Renal cortical epithelial cell (primary cell): ENCODE results near the gene TMPRSS3. TPM values are rescaled to one million over a fixed set of nuclear protein-coding genes. Genes with fewer than 3 reads are reported as not detected.

ENCODE experiments used
- DNase-seq: peaks from one replicate; pipeline ENCODE4 v3.0.0-alpha.2; 2011; ENCODE audit warnings: low read depth
- total RNA-seq: library from RNA; depleted of rRNA; stranded (reverse); fragments of >200 nt; gene quantifications from 2 replicates; pipeline ENCODE4 v1.2.3, GENCODE V29; 2014

The TMPRSS3 gene
- total RNA-seq, 1 donor from 2014 or later, result 0.75 TPM

GRCh38 chr21:42388740-42389448, 7.0 kb downstream of the TMPRSS3 start:
- peak; percentile 6 for DNase-seq

DNA sequence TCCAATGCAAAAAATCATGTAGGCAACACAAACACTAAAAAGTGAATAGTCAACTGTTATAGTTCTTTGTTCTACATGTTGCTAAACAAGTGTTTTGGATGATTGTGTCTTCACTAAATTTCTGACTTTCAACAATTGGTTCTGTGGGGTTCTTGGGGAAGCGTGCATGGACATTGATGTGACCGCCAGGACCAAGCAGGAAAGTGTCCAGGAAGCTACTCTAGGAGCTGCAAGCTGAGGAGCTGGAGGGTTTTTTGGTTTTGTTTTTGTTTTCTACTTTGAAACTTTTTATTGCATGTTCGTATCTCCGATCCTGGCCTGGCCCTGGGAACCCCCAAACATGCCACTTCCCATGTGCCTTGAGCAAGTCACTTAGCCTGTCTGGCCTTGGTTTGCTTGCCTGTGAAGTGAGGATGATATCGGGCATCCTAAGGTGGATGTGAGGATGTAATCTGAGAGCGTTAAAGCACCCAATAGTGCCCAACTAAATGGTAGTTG, 8.0 kb downstream of the TMPRSS3 start:
- no peak for DNase-seq

- DNase-seq, result no peak
These were observed 8.7 kb downstream of the TMPRSS3 start for GRCh38 chr21:42387164-42387563.

GRCh38 chr21:42386034-42386591, 9.7 kb downstream of the TMPRSS3 start:
- no peak for DNase-seq

- no peak for DNase-seq
These were observed 10.2 kb downstream of the TMPRSS3 start for GRCh38 chr21:42385619-42386018.

DNA sequence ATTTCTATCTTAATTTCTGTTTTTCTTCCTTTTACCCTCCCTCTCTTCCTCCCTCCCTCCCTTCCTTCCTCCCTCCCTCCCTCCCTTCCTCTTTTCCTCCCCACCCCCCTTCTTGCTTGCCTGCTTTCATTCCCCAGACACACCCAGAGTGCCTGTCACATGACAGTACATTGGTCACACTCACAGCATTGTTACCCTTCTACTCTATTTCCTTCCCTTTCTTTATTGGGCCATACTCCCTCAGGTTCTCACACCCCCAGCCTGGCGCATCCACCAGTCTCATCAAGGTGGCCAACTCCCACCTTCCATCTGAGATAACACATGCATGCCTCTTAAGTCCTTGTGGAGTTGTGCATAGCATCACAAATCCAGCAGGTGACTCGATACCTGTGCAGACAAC, 10.9 kb downstream of the TMPRSS3 start:
- no peak for DNase-seq

DNA sequence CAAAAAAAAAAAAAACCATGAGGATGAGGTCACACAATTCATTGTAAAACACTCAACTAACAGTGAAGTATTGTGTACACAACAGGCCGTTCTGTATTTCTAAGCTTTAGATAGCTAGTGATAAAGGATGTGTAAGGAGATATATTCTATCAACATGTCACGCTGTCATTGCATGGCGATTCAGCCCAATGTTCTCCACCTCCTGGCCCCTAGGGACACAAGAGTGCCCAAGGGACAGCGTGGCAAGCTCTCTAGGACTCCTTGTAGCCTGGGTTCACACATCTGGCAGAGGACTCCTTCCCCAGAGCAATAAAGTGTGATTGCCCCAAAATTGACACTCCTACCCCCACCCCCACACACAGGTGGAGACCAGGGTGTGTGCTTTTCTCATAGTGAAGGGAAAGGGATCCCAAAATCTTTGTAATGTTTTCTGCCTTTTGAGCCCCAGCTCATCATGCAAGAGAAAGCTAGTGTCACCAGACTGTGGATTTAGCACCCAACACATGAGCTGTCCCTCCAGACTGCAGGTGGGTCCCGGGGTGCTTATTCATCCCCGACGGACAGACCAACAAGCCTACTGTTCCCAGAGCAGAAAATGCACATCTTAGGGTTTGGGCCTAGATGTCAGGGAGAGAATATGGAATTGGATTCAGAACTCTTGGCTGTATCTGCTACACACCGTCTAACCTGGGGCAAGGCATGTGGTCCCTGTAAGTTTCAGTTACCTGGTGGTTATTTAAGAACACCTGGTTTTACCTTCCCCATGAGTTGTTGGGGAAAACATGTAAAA, 11.5 kb downstream of the TMPRSS3 start:
- no peak for DNase-seq

DNA sequence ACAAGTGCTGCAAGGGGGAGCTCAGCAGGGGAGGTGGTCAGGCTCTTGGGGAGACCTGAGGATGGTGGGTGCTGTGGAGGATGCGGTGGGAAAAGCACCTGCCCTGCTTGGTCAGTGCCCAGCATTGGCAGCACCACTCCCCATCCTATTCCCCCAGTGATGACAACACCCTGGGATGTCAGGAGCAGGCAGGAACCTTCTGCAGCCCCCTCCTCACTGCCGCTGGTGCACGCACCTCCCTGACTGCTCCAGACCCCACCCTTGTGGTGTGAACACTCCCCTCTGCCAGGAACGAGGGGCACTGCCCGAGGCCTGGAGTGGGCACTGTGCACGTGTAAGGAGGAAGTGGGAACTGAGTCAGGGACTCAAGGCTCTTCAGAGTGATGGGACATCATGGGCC, 12.5 kb downstream of the TMPRSS3 start:
- DNase-seq, result no peak

- no peak for DNase-seq
These were observed 12.9 kb downstream of the TMPRSS3 start for GRCh38 chr21:42382915-42383314.

GRCh38 chr21:42381347-42381984, 14.4 kb downstream of the TMPRSS3 start:
- DNase-seq, result peak; percentile 19

- DNase-seq, result no peak
These were observed 16.2 kb downstream of the TMPRSS3 start for GRCh38 chr21:42379426-42380215.

DNA sequence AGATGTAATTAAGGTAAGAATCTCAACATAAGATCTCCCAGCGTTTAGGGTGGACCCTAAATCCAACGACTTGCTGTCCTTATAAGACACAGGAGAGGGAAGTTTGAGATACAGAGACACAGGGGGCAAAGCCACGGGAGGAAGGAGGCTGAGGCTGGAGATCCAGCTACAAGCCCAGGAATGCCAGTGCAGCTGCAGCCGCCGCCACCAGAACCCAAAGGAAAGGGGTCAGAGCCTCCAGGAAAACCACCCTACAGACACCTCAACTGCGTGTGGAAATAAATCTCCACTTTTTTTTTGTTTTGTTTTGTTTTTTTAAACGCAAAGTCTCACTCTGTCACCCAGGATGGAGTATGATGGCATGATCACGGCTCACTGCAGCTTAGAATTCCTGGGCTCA, 17.4 kb downstream of the TMPRSS3 start:
- no peak for DNase-seq

GRCh38 chr21:42377951-42378340, 17.9 kb downstream of the TMPRSS3 start:
- DNase-seq, result no peak

DNA sequence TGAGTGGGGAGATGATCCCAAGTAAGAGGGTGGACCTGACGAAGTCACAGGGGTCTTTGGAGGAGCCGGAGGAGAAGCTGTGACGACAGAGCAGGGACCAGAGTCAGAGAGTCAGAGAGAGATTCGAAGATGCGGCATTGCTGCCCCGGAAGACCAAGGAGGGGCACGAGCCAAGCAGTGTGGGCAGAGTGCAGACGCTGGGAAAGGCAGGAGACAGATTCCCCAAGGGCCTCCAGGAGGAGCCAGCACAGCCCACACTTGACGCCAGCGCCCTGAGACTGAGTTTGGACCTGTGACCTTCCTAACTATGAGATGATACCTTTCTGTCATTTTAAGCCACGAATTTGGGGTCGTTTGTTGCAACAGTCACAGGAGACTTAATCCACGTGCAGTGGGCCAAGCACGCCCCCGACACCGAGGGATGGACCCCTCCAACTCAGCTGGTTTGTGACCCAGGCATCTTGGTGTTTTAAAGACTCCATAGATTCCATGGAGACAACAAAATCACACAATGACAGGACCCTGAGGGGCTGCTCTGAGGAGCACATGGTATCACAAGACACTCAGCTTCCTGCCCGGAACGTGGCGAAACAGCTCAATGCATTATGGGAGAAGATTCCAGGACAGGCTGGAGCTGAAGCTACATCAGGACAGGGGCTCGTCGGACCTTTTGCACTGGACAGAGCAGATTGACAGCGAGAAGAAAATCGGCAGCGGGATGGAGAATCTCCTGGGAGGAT, 18.5 kb downstream of the TMPRSS3 start:
- no peak for DNase-seq

DNA sequence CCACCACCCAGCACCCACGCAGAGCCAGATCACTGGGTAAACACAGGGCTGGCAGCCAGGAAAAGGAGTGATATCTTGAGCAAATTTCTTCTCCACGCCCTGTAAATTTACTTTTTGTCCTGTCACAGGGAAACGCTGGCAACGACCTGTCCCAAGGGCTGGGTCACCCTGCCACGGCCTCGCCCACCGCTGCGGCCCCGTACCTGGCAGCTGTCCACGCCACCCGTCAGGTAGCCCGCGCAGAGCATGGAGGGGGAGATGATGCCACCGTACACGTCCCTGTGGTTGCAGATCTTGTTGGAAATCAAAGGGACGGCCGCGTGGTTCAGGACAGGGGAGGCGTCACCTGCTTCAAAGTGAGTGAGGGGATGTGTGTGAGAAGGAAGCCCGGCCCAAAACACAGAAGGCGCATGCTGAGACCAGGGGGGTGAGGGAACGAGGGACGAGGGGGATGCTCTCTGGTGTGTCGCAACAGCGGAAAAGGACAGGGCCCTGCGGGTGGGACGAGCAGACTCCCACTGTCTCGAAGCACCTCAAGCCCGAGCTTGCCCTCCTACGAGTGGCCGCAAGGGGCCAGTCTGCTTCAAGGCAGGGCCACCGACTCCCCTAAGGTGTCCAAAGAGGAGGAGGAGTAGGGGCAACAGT, 19.4 kb downstream of the TMPRSS3 start:
- DNase-seq, result no peak

DNA sequence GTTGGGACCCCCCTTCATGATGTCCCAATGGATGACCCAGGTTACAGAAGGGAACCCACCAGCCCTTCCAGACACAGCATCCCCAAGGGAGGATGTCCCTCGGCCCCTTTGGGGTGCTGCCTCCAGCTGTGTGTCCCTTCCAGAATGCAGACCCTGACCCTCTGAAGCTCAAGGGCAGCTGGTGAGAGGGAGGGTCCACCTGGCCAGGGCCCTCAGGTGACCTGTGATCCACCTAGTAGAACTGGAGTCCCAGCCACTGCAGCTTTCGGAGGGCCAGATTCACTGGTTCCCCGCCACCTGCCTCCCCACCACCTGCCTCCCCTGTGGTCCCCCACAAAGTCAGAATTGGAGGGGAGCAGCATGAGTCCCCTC, 19.9 kb downstream of the TMPRSS3 start:
- DNase-seq, result no peak

- no peak for DNase-seq
These were observed 20.3 kb downstream of the TMPRSS3 start for GRCh38 chr21:42375506-42375905.

DNA sequence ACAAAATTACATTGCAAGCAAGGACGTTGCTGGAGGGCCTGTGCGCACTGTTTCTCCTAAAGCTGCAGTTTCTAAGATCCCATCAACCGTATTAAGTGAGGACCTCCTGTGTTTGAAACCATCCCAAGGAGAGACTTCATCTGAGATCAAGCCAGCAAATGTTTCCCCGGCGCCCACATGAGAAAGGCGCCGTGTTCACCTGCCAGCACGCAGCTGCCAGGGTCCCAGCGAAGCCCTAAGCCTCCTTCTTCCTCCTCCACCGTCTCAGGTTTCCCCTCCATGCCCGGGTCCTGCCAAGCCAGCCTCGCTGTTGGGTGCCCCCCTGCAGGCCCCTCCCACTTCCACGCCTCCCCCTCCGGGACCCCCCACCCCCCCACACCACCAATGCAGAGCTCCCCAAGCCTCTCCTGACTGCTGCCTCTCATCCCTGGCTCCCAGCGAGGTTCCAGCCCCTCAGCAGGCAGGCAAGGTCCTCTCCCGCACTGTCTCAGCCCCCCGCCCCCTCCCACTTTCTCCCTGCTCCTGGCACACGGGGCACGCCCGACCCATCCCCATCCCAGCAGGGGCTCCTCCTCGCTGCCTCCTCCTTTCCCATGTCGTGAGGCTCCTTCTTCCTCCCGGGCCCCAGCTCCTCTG, 20.9 kb downstream of the TMPRSS3 start:
- DNase-seq, result no peak

DNA sequence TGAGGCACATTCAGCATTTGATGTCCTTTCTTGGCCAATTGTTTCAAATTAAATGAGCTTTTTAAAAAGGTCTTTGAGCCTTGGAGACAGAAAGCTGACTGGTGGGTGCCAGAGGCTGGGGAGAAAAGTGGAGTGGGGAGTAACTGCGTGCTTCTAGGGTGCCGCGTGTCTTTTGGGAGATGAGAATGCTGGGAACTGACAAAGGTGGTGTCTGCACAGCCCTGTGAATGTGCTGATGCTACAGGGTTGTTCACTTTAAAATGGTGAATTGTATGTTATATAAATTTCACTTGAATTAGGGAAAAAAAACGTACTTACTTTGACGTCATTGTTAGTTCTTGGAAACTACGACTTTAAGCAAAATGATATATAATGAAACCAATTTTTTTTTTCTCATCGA, 21.4 kb downstream of the TMPRSS3 start:
- no peak for DNase-seq

GRCh38 chr21:42373908-42374455, 21.9 kb downstream of the TMPRSS3 start:
- no peak for DNase-seq
